NCI-H1436 treated with DMSO at 0.1 percent for 48 hours (cell line): ENCODE results near the gene NACAD.
"Not testable (repeated sequence)": the region's sequence is repeated elsewhere in the genome, so short reads cannot be mapped to it uniquely, and the experiment has no call there.

Source experiments
- DNase-seq: peaks from one replicate; lab custom pipeline; 2025; lab: John Stamatoyannopoulos, UW

NACAD gene

GRCh38 chr7:45114257-45114656 lies 25.5 kb upstream of the NACAD start:
- DNase-seq, result not testable (repeated sequence)

- no peak for DNase-seq
Measured at GRCh38 chr7:45112648-45113047, 23.9 kb upstream of the NACAD start.

- peak; percentile 64 for DNase-seq
Measured at GRCh38 chr7:45111298-45112223, 22.8 kb upstream of the NACAD start, which contains the start of gene TBRG4. TBRG4 (minus strand) TSS chr7:45111697; CDS start chr7:45109237, 2,460 bp downstream.

GRCh38 chr7:45108863-45109262 lies 20.1 kb upstream of the NACAD start:
- no peak for DNase-seq

- no peak for DNase-seq
Measured at GRCh38 chr7:45107356-45107755, 18.6 kb upstream of the NACAD start.

- no peak for DNase-seq
Measured at GRCh38 chr7:45106820-45107219, 18.1 kb upstream of the NACAD start.

- DNase-seq, result no peak
Measured at GRCh38 chr7:45105588-45106188, 16.9 kb upstream of the NACAD start.

GRCh38 chr7:45104844-45105587 lies 16.2 kb upstream of the NACAD start:
- DNase-seq, result no peak

GRCh38 chr7:45103958-45104843 lies 15.4 kb upstream of the NACAD start:
- DNase-seq, result no peak

- DNase-seq, result no peak
Measured at GRCh38 chr7:45102785-45103712, 14.3 kb upstream of the NACAD start.

GRCh38 chr7:45101748-45102147 lies 13.0 kb upstream of the NACAD start:
- no peak for DNase-seq

GRCh38 chr7:45100761-45101480 lies 12.2 kb upstream of the NACAD start:
- DNase-seq, result no peak

- no peak for DNase-seq
Measured at GRCh38 chr7:45099891-45100760, 11.4 kb upstream of the NACAD start.

GRCh38 chr7:45098983-45099839 lies 10.4 kb upstream of the NACAD start:
- DNase-seq, result no peak

- no peak for DNase-seq
Measured at GRCh38 chr7:45092931-45093235, 4.1 kb upstream of the NACAD start.

- DNase-seq, result no peak
Measured at GRCh38 chr7:45092100-45092930, 3.5 kb upstream of the NACAD start.

GRCh38 chr7:45089341-45089891 lies 647 bp upstream of the NACAD start:
- DNase-seq, result peak; percentile 33
